Sigmoid colon (tissue), 7 donors: Measurements from ENCODE around the gene TENM3. TPM values are rescaled to one million over a fixed set of nuclear protein-coding genes. Genes with fewer than 3 reads are reported as not detected.

Experiments
- DNase-seq: peaks from one replicate; pipeline ENCODE4 v3.0.0-alpha.2; 2019
- H3K27ac ChIP-seq, 4 donors: fragments of 200-600 bp; sonication (generic); one replicate each; pipeline ENCODE4 v1.5.1; 2016 to 2019; ENCODE audit warnings: mild to moderate bottlenecking in 1 of 4
- H3K27me3 ChIP-seq, 3 donors: fragments of 200-600 bp; sonication (generic); one replicate each; pipeline ENCODE4 v1.5.1; 2019; ENCODE audit warnings: mild to moderate bottlenecking in 1 of 3
- H3K36me3 ChIP-seq, 4 donors: fragments of 200-600 bp; sonication (generic); one replicate each; pipeline ENCODE4 v1.5.1; 2016 to 2019
- H3K4me1 ChIP-seq, 4 donors: fragments of 200-600 bp; sonication (generic); one replicate each; pipeline ENCODE4 v1.5.1; 2017 to 2019
- H3K4me3 ChIP-seq, 4 donors: fragments of 200-600 bp; sonication (generic); one replicate each; pipeline ENCODE4 v1.5.1; 2017 to 2019; ENCODE audit warnings: mild to moderate bottlenecking in 2 of 4, moderate library complexity in 1 of 4
- H3K9me3 ChIP-seq, 4 donors: fragments of 200-600 bp in 3 of 4; sonication (generic) in 3 of 4; one replicate each; pipeline versions ENCODE4 v1.5.1 to v1.6.1; 2013 to 2019
- EP300 ChIP-seq, 4 donors: sonication (generic); formaldehyde crosslinking; IDR thresholded peaks; one replicate each; pipeline ENCODE4 v1.6.1; 2017; ENCODE audit warnings: antibody characterized with exemption in 4 of 4
- POLR2A ChIP-seq, 2 donors: fragments of 450-650 bp; IDR thresholded peaks; one replicate each; pipeline ENCODE4 v1.6.1; 2016; ENCODE audit warnings: antibody characterized with exemption in 2 of 2, mild to moderate bottlenecking in 2 of 2, moderate library complexity in 2 of 2
- POLR2AphosphoS5 ChIP-seq, 4 donors: sonication (generic); formaldehyde crosslinking; IDR thresholded peaks; one replicate each; pipeline ENCODE4 v1.6.1; 2017; ENCODE audit warnings: antibody characterized with exemption in 4 of 4
- whole genome bisulfite sequencing, 2 donors: extraction: QIAGEN DNeasy Blood & Tissue Kit; methylation state at CpG; one replicate each; pipeline ENCODE4 v1.1.7; 2013; 5-methylcytosine and 5-hydroxymethylcytosine counted together
- intact Hi-C: fragments of 100-400 bp; cut with DNase I; formaldehyde crosslinking; loops from one replicate; pipeline ENCODE4 v1.15.1; 2023
- polyA plus RNA-seq, 3 donors: library from polyadenylated mRNA; stranded (reverse); fragments of 200-250 nt; gene quantifications; one replicate each; pipeline ENCODE4 v1.2.3, GENCODE V29; 2013
- total RNA-seq, 4 donors: library from RNA; depleted of rRNA; stranded (reverse); fragments of >200 nt; gene quantifications; one replicate each; pipeline ENCODE4 v1.1.0, GENCODE V29; 2016
- TF ChIP-seq, protein P1 (sequence below), 4 experiments: fragments of 450-650 bp in 3 of 4; fragments of 200-600 bp in 1 of 4; IDR thresholded peaks; one replicate each; pipeline ENCODE4 v1.5.1; 2016 to 2019; ENCODE audit warnings: antibody characterized with exemption in 4 of 4, mild to moderate bottlenecking in 3 of 4, moderate library complexity in 2 of 4
- donor health status: healthy with polysubstance abuse.
- donor health status: Bipolar disorder and iron deficiency.
- donor health status: healthy.

The TENM3 gene
- total and polyA plus RNA-seq, 7 donors, result 0.60 to 82.3 (median 37.8) TPM; not detected in 1

DNA sequence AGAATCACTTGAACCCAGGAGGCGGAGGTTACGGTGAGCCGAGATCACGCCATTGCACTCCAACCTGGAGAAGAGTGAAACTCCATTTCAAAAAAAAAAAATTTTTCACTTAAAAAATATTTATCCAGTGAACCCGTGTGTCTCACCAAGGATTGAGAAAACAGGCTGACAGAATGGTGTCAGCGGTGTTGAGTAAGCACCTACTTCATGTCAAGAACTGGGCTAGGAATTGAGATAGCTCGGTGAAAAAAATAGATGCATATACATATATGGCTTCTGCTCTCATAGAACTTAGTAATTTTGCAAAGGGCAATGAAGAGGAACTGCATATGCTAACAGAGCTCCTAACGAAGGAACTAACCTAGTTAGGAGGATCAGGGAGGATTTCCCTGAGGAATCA is 297.3 kb downstream of the TENM3 start:
- DNase-seq, result no peak
- Histone ChIP-seq H3K36me3 (no peaks in the 10 kb centered on the region), H3K9me3 (no peaks in the 10 kb centered on the region), H3K27me3 (no peaks in the 10 kb centered on the region), H3K4me3 (no peak overlapping the region), H3K4me1 (peaks cover 0 to 27% (median 24%) of the 10 kb centered on the region in 4 donors), H3K27ac (no peak overlapping the region)
- no peak for TF ChIP-seq POLR2A (IDR thresholded peaks at IDR 0.05)
- TF ChIP-seq, protein P1, sequence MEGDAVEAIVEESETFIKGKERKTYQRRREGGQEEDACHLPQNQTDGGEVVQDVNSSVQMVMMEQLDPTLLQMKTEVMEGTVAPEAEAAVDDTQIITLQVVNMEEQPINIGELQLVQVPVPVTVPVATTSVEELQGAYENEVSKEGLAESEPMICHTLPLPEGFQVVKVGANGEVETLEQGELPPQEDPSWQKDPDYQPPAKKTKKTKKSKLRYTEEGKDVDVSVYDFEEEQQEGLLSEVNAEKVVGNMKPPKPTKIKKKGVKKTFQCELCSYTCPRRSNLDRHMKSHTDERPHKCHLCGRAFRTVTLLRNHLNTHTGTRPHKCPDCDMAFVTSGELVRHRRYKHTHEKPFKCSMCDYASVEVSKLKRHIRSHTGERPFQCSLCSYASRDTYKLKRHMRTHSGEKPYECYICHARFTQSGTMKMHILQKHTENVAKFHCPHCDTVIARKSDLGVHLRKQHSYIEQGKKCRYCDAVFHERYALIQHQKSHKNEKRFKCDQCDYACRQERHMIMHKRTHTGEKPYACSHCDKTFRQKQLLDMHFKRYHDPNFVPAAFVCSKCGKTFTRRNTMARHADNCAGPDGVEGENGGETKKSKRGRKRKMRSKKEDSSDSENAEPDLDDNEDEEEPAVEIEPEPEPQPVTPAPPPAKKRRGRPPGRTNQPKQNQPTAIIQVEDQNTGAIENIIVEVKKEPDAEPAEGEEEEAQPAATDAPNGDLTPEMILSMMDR (IDR thresholded peaks at IDR 0.05), result no peak
- TF ChIP-seq POLR2AphosphoS5 (IDR thresholded peaks at IDR 0.05), result no peak
- no peak for TF ChIP-seq EP300 (IDR thresholded peaks at IDR 0.05)
- intact Hi-C loops, result no loop called here
- WGBS, 2 donors, result 92 to 93% methylated on average over 8 of the region's 8 CpGs

- no peak for DNase-seq
- WGBS, 2 donors, result 91% methylated on average over 4 of the region's 4 CpGs
- no peaks in the 10 kb centered on the region for H3K36me3 ChIP-seq
- no peaks in the 10 kb centered on the region for H3K9me3 ChIP-seq
- no peak overlapping the region for H3K27ac ChIP-seq
- no peak overlapping the region for H3K4me3 ChIP-seq
- intact Hi-C loops, result no loop called here
- no peak for TF ChIP-seq EP300 (IDR thresholded peaks at IDR 0.05)
- no peak for TF ChIP-seq POLR2A (IDR thresholded peaks at IDR 0.05)
- TF ChIP-seq, protein P1 (IDR thresholded peaks at IDR 0.05), result no peak
- TF ChIP-seq POLR2AphosphoS5 (IDR thresholded peaks at IDR 0.05), result no peak
- H3K4me1 ChIP-seq, result peaks cover 0 to 23% (median 7%) of the 10 kb centered on the region in 4 donors
- no peaks in the 10 kb centered on the region for H3K27me3 ChIP-seq
Measured at GRCh38 chr4:182547435-182547834, 304.2 kb downstream of the TENM3 start.

GRCh38 chr4:182548156-182548555 is 305.0 kb downstream of the TENM3 start:
- no peak for DNase-seq
- H3K4me3 ChIP-seq, result no peak overlapping the region
- TF ChIP-seq, protein P1 (IDR thresholded peaks at IDR 0.05), result no peak
- TF ChIP-seq POLR2A (IDR thresholded peaks at IDR 0.05), result no peak
- peaks cover 0 to 23% (median 7%) of the 10 kb centered on the region in 4 donors for H3K4me1 ChIP-seq
- H3K27me3 ChIP-seq, result no peaks in the 10 kb centered on the region
- peak overlapping the region in 2 of 4 donors; percentile 11 to 48 for H3K27ac ChIP-seq
- H3K9me3 ChIP-seq, result no peaks in the 10 kb centered on the region
- 88 to 91% methylated on average over 6 of the region's 6 CpGs for whole genome bisulfite sequencing, 2 donors
- intact Hi-C loops, result no loop called here
- H3K36me3 ChIP-seq, result no peaks in the 10 kb centered on the region

DNA sequence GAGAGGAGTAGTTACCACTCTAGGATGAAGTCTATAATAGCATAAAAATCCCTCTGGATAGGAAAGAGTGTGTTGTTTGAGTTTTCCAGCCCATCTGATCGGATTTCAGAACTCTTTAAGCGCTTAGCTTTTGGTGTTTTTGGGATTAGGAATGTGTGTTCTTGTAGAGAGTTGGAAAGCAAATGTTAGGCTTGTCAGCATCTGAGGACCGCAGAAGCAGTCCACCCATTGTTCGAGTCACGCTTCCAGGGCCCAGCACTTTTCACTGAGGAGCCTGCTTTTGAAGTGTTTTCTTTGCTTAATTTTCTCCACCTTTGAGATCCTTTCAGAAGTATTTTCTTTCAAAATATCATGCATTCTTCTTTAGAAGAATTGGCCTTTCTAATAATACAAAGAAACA is 306.2 kb downstream of the TENM3 start:
- peaks cover 0 to 23% (median 7%) of the 10 kb centered on the region in 4 donors for H3K4me1 ChIP-seq
- no peaks in the 10 kb centered on the region for H3K36me3 ChIP-seq
- no peaks in the 10 kb centered on the region for H3K9me3 ChIP-seq
- WGBS, 2 donors, result 79 to 87% methylated on average over 5 of the region's 5 CpGs
- intact Hi-C loops, result no loop called here
- TF ChIP-seq EP300 (IDR thresholded peaks at IDR 0.05), result no peak
- TF ChIP-seq POLR2A (IDR thresholded peaks at IDR 0.05), result no peak
- no peak for TF ChIP-seq POLR2AphosphoS5 (IDR thresholded peaks at IDR 0.05)
- TF ChIP-seq, protein P1 (IDR thresholded peaks at IDR 0.05), result no peak
- no peaks in the 10 kb centered on the region for H3K27me3 ChIP-seq
- peak overlapping the region in 2 of 4 donors; percentile 19 to 48 for H3K27ac ChIP-seq
- DNase-seq, result no peak
- H3K4me3 ChIP-seq, result no peak overlapping the region

- 65 to 83% methylated on average over 9 of the region's 9 CpGs for WGBS, 2 donors
- Histone ChIP-seq H3K27ac (peak overlapping the region in 1 of 4 donors; percentile 68), H3K4me3 (no peak overlapping the region), H3K9me3 (no peaks in the 10 kb centered on the region), H3K27me3 (no peaks in the 10 kb centered on the region), H3K4me1 (peaks cover 0 to 50% (median 24%) of the 10 kb centered on the region in 4 donors), H3K36me3 (no peaks in the 10 kb centered on the region)
- intact Hi-C loops, result loop anchor here (5.0 kb wide), 1 partner anchor 66 kb away; no protein-coding TSS in a partner anchor
- TF ChIP-seq, protein P1 (IDR thresholded peaks at IDR 0.05), result no peak
- TF ChIP-seq POLR2AphosphoS5 (IDR thresholded peaks at IDR 0.05), result no peak
- TF ChIP-seq POLR2A (IDR thresholded peaks at IDR 0.05), result no peak
- TF ChIP-seq EP300 (IDR thresholded peaks at IDR 0.05), result no peak
- no peak for DNase-seq
Measured at GRCh38 chr4:182552948-182553347, 309.7 kb downstream of the TENM3 start.
